Choroid plexus epithelial cell (primary cell): ENCODE results near the gene TNFRSF11A.

Source experiments
- DNase-seq: peaks from one replicate; pipeline ENCODE4 v3.0.0-alpha.2; 2010; ENCODE audit warnings: low read depth
- H3K4me3 ChIP-seq: 2 replicates; pipeline ENCODE4 v1.5.1; 2011; ENCODE audit warnings: low read depth, mild to moderate bottlenecking, control low read depth, low read length, moderate library complexity
- TF ChIP-seq, protein P1 (sequence below): conservative IDR thresholded peaks from 2 replicates; pipeline ENCODE4 v1.5.1; 2011; ENCODE audit warnings: low read depth, mild to moderate bottlenecking, control low read depth, inconsistent platforms, low read length, moderate library complexity

TNFRSF11A gene

DNA sequence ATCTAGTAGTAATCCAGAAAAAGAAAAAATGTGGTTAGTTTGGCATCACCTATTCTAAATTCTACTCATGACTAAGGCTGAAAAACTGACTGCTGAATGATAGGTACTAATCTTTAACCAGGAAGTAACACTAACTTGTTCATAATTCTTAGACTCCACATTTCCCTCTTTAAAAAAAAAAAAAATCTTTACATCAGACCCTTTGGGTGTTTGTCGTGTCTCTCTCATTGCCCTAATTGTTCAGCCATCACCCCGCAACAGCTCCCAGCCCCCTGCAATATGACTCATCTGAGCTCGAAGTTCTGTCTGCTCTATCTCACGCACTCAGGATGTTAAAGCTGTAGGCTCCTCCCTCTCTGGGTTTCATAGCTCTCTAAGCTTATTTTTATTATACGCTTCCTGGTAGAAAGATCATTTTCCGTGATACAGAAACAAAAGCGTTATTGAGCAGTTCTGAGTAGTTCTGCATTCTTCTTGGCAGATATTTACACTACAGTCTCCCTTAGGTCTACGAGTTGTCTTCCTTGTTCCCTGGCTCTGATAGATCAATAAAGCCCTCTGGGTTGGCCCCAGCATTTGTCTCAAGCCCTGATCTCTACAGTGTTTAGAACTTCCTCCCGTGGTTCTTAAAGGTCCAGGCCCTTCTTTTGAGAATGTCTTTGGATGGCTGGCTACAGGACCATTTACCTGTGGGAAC is 95.6 kb downstream of the TNFRSF11A start:
- TF ChIP-seq, protein P1, sequence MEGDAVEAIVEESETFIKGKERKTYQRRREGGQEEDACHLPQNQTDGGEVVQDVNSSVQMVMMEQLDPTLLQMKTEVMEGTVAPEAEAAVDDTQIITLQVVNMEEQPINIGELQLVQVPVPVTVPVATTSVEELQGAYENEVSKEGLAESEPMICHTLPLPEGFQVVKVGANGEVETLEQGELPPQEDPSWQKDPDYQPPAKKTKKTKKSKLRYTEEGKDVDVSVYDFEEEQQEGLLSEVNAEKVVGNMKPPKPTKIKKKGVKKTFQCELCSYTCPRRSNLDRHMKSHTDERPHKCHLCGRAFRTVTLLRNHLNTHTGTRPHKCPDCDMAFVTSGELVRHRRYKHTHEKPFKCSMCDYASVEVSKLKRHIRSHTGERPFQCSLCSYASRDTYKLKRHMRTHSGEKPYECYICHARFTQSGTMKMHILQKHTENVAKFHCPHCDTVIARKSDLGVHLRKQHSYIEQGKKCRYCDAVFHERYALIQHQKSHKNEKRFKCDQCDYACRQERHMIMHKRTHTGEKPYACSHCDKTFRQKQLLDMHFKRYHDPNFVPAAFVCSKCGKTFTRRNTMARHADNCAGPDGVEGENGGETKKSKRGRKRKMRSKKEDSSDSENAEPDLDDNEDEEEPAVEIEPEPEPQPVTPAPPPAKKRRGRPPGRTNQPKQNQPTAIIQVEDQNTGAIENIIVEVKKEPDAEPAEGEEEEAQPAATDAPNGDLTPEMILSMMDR: no peak
- H3K4me3 ChIP-seq: no peak overlapping the region
- peak; percentile 47 for DNase-seq

DNA sequence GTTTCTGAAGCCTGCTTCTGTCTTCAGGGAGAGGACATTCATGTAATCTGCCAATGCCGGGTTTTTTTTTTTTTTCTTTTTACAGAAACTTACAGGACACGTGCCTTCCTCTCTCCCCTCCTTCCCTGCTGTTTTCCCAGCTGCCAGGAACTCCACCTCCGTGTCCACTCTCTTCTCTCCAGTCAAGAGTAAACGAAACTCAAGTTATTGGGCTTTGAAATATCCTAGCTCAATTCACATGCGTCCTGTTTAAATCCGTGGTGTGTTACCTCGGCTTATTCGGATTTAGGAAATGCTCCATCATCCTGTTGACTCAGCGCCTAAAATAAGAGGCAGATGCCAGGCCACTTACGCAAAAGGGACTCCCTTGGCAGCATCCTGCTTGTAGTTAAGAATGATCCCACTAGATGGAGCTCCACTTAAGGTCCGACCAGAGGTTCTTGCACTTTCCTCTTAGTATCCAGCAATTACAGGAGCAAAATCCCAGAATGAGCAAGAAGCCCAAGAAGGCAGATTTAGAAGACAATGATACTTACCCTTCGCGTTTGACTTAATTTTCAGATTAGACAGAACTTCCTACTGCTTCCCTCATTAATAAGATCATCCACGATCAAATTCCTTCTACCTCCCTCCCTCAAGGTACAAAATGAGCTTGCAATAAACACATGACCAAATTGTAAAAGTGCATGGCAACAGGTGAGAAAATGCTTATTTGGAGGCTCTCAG is 100.5 kb downstream of the TNFRSF11A start:
- peak; percentile 98 for DNase-seq
- peak overlapping the region; percentile 35 for H3K4me3 ChIP-seq
- TF ChIP-seq, protein P1: peak; percentile 87

DNA sequence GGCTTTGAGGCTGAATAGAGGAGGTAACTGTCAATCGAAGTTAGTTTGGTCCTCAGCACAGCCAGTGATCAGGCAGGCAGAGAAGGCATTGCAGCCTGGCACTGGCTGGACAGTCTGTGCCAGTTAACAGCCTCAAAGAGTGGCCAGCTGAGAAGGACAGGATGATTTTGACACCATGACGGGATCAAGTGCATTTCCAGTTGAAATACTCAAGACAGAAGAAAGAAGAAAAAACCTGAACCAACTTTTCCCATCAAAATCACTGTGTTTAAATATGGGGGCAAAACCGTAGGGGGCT is 101.0 kb downstream of the TNFRSF11A start:
- TF ChIP-seq, protein P1: no peak
- H3K4me3 ChIP-seq: no peak overlapping the region
- no peak for DNase-seq

DNA sequence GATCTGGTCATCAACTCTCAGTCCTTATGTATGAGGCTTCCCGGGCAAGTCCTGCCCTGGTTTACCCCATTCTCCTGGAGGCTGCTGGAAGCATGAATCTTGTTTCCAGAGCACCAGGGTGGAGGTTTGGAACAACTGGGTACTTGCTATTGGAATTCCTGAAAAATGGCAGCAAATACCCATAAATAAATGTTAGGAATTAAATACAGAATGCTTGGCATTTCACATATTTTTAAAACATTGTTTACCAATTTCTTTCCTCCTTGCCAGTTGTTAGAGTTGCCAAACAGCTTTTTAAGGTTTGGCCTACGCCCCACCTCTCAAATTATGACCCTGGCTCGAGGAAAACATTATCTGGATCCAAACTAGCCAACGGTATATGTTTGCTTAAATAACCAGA is 107.1 kb downstream of the TNFRSF11A start:
- TF ChIP-seq, protein P1: no peak
- no peak overlapping the region for H3K4me3 ChIP-seq

DNA sequence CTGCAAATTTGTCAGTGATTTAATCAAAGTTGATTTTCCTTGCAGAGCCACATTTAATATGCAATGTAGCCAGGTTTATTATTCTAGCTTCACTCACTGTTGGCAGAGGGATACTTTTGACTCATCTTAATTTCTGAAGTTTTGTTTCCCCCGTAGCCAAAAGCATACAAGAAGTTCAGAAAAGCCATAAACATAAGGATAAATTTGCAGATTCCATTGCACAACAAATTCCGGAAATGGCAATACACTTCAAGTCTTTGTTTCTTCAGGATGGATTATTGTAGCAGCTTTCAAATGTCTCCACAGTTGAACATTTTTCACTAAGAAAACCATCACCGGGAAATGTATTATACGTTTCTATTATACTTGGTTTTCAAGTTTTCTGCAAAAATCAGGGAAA is 109.7 kb downstream of the TNFRSF11A start:
- TF ChIP-seq, protein P1: no peak
- no peak for DNase-seq
- no peak overlapping the region for H3K4me3 ChIP-seq

More for the DNA sequence above, 107.1 kb downstream of the TNFRSF11A start:
- no peak for DNase-seq

DNA sequence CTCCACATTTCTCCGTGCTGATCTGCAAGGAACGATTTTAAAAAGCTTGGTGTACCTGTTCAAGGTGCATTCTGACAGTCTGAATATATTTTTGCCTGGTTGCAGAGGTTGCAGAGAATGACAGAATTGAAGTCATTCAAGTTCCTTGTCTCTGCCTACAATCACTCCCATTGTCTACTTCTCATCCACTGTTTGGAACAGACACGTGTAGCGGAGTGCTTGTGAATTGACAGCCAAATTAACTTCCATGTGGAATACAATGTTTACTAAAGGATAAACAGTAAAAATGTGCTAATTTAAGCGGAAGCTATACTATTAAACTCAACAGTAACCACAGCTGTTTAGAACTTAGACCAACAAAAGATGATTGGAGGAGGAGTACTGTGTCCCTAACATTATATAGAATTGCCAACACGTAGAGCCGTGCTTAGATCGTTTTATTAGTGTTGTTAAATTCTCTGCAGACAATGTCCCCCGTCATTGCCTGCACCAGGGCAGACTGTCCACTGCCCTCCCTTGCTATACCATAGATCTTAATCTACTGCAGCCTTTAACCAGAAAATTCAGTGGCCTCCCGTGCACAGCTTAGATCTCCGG is 110.4 kb downstream of the TNFRSF11A start:
- TF ChIP-seq, protein P1: no peak
- H3K4me3 ChIP-seq: no peak overlapping the region
- DNase-seq: no peak
